Measurements from ENCODE around the gene TAGLN2. TPM values are rescaled to one million over a fixed set of nuclear protein-coding genes. Genes with fewer than 3 reads are reported as not detected.

Gene TAGLN2
- total and polyA plus RNA-seq, 9 of the 15 experiments (the other 6 are each of a cell fraction or from before 2014, with no cell fraction given): 192 to 683 (median 455) TPM

DNA sequence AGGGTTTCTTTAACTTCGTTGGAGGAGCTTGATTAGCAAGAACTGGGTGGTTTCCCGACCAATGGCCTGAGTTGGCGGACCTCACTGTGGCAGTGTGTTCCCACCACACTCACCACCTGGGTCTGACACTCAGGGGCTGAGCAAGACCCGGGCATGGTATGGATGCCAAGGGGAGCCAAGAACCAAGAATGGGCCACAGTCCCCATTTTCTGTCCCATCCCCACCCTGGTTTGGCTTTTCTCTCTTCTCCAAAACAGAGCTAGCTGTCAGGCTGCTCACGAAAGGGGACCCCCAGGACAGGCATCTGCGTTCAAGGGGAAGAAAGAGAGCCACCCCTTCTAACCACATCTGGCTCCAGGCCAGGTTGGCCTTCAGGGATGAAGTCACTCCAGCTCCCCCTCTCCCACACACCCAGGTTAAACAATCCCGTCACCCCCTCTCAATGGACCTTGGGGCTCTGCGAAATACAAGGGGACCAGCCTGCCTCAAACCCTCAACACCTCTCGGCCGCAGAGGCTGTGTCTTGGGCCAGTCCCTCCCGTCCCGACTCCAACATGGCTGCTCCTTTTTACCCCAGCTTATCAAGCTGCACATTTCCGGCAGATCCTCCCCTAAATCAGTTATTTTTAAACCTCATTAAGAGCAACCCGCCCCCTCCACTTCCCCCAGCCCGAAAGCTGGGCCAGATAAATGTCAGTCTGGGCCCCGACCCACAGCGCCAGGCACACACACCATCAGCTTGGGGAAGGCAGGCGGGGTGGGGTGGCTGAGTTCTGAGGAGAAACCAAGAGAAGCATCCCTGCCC lies 3.4 kb downstream of the TAGLN2 start (continued):
- no peak for TF ChIP-seq KAT7 (CRISPR knock-in tag; IDR thresholded peaks at IDR 0.05; ENCODE audit: borderline replicate concordance)
- TF ChIP-seq LEF1 (IDR thresholded peaks at IDR 0.05): no peak
- TF ChIP-seq CBFA2T3 (IDR thresholded peaks at IDR 0.05): peak; percentile 84
- TF ChIP-seq HDAC3 (IDR thresholded peaks at IDR 0.05; ENCODE audit: borderline replicate concordance, partially characterized antibody): peak; percentile 59
- 0 out of 2 replicates have a peak, but pooled peaks have one; percentile 51 for TF ChIP-seq LCOR (CRISPR knock-in tag; IDR thresholded peaks at IDR 0.05)
- TF ChIP-seq KDM5B (IDR thresholded peaks at IDR 0.05; ENCODE audit: insufficient replicate concordance, low read depth, low read length): peak; percentile 14
- no peak for TF ChIP-seq ZBTB1 (CRISPR knock-in tag; IDR thresholded peaks at IDR 0.05; ENCODE audit: borderline replicate concordance, low read depth)
- TF ChIP-seq SAFB2 (IDR thresholded peaks at IDR 0.05; ENCODE audit: borderline replicate concordance, low read depth, low read length, severe bottlenecking): no peak
- TF ChIP-seq ZFX (CRISPR knock-in tag; IDR thresholded peaks at IDR 0.05): 0 out of 2 replicates have a peak, but pooled peaks have one; percentile 31
- no peak for TF ChIP-seq PTBP1 (IDR thresholded peaks at IDR 0.05; ENCODE audit: low read depth, low read length)
- peak; percentile 46; the same call in 1 of the 2 replicates for TF ChIP-seq GATA2 (CRISPR knock-in tag; IDR thresholded peaks at IDR 0.05)
- TF ChIP-seq CBFA2T2 (conservative IDR thresholded peaks at IDR 0.05): peak; percentile 67
- no peak for TF ChIP-seq ZNF445 (CRISPR knock-in tag; IDR thresholded peaks at IDR 0.05; ENCODE audit: low read depth)
- TF ChIP-seq KDM1A (IDR thresholded peaks at IDR 0.05): peak; percentile 76 to 82; a peak in 3 of 4 replicates
- peak; percentile 44; the same call in 1 of the 2 replicates for TF ChIP-seq ZBTB7A (IDR thresholded peaks at IDR 0.05; ENCODE audit: borderline replicate concordance, control insufficient read depth, low read depth, low read length)
- TF ChIP-seq EP400 (IDR thresholded peaks at IDR 0.05): 0 out of 2 replicates have a peak, but pooled peaks have one; percentile 21
- peak; percentile 64 for TF ChIP-seq PRDM10 (IDR thresholded peaks at IDR 0.05; ENCODE audit: partially characterized antibody)
- peak; percentile 87 for TF ChIP-seq MEF2A (IDR thresholded peaks at IDR 0.05; ENCODE audit: control insufficient read depth, low read depth, low read length)
- peak; percentile 22; the same call in 1 of the 2 replicates for TF ChIP-seq JUND (IDR thresholded peaks at IDR 0.05; ENCODE audit: borderline replicate concordance, low read depth, low read length)
- TF ChIP-seq JUND (tag; IDR thresholded peaks at IDR 0.05; ENCODE audit: borderline replicate concordance, low read depth, low read length): peak; percentile 41; the same call in 1 of the 3 replicates
- TF ChIP-seq JUN (IDR thresholded peaks at IDR 0.05; ENCODE audit: borderline replicate concordance, low read depth, low read length): 0 out of 2 replicates have a peak, but pooled peaks have one; percentile 47
- TF ChIP-seq JUN (CRISPR knock-in tag; IDR thresholded peaks at IDR 0.05; ENCODE audit: borderline replicate concordance): no peak
- no peak for TF ChIP-seq BACH1 (tag; IDR thresholded peaks at IDR 0.05)
- TF ChIP-seq RBM34 (IDR thresholded peaks at IDR 0.05; ENCODE audit: borderline replicate concordance, insufficient read depth, low read length): no peak
- TF ChIP-seq SNIP1 (IDR thresholded peaks at IDR 0.05; ENCODE audit: low read depth): no peak
- TF ChIP-seq EGR1 (conservative IDR thresholded peaks at IDR 0.05): peak; percentile 64
